ENCODE data around the gene PPP2R5C.

DNA sequence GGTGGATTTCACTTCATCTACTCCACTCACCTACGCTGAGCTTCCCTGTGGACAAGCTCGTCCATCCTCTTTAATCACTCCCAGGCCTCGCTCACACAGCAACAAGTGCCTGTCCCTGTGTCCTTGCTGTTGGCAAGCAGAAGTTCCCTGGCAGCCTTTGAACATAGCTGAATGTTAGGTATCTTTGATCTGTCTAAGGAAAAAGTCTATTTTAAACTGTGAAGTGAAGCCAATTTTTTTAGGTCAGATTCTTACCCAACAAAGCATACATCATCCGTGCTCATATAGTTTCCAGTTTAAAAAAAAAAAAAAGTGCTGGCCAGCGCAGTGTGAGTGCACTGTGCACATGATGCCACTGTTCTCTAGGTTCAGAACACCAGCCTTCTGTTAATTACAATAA, 36.3 kb downstream of the PPP2R5C start:
- no peak for TF ChIP-seq CTCF (IDR thresholded peaks at IDR 0.05; ENCODE audit: low read depth, low read length, poor library complexity, severe bottlenecking)
- no peak for TF ChIP-seq EZH2phosphoT487 (IDR thresholded peaks at IDR 0.05; ENCODE audit: borderline replicate concordance, low read length)

All from DOHH2 (cell line).